ENCODE data around the gene PHLDB2.

PHLDB2 gene

GRCh38 chr3:111884411-111885018, 25.4 kb downstream of the PHLDB2 start:
- no peak for DNase-seq

GRCh38 chr3:111885578-111885977, 26.5 kb downstream of the PHLDB2 start:
- DNase-seq, result no peak

- no peak for DNase-seq
Observed at GRCh38 chr3:111890051-111890580, 31.1 kb downstream of the PHLDB2 start.

GRCh38 chr3:111892070-111892469, 33.0 kb downstream of the PHLDB2 start:
- no peak for DNase-seq

GRCh38 chr3:111895071-111895470, 36.0 kb downstream of the PHLDB2 start:
- DNase-seq, result no peak

GRCh38 chr3:111899966-111900365, 40.9 kb downstream of the PHLDB2 start:
- no peak for DNase-seq

GRCh38 chr3:111901637-111902036, 42.6 kb downstream of the PHLDB2 start:
- DNase-seq, result no peak

GRCh38 chr3:111902534-111902933, 43.5 kb downstream of the PHLDB2 start:
- DNase-seq, result no peak

GRCh38 chr3:111903067-111903511, 44.0 kb downstream of the PHLDB2 start:
- no peak for DNase-seq

GRCh38 chr3:111904376-111905241, 45.5 kb downstream of the PHLDB2 start:
- DNase-seq, result no peak

GRCh38 chr3:111906656-111907055, 47.6 kb downstream of the PHLDB2 start:
- DNase-seq, result no peak

GRCh38 chr3:111907151-111907550, 48.1 kb downstream of the PHLDB2 start:
- no peak for DNase-seq

GRCh38 chr3:111910806-111911205, 51.7 kb downstream of the PHLDB2 start:
- no peak for DNase-seq

- DNase-seq, result no peak
Observed at GRCh38 chr3:111911446-111911845, 52.4 kb downstream of the PHLDB2 start.

GRCh38 chr3:111913163-111913763, 54.2 kb downstream of the PHLDB2 start:
- DNase-seq, result no peak

GRCh38 chr3:111915905-111916304, 56.8 kb downstream of the PHLDB2 start:
- DNase-seq, result no peak

- no peak for DNase-seq
Observed at GRCh38 chr3:111917300-111917699, 58.2 kb downstream of the PHLDB2 start.

GRCh38 chr3:111919370-111920065, 60.5 kb downstream of the PHLDB2 start:
- DNase-seq, result no peak

GRCh38 chr3:111921181-111921580, 62.1 kb downstream of the PHLDB2 start:
- no peak for DNase-seq

- no peak for DNase-seq
Observed at GRCh38 chr3:111923095-111923771, 64.2 kb downstream of the PHLDB2 start.

- no peak for DNase-seq
Observed at GRCh38 chr3:111923806-111924205, 64.7 kb downstream of the PHLDB2 start.

GRCh38 chr3:111924283-111924682, 65.2 kb downstream of the PHLDB2 start:
- no peak for DNase-seq
